Measurements from ENCODE around the gene GRK3.

The GRK3 gene

GRCh38 chr22:25626624-25626990 is 62.1 kb downstream of the GRK3 start:
- DNase-seq (ENCODE audit: low spot score): no peak

GRCh38 chr22:25627271-25627852 is 62.9 kb downstream of the GRK3 start:
- no peak for DNase-seq (ENCODE audit: low spot score)

DNA sequence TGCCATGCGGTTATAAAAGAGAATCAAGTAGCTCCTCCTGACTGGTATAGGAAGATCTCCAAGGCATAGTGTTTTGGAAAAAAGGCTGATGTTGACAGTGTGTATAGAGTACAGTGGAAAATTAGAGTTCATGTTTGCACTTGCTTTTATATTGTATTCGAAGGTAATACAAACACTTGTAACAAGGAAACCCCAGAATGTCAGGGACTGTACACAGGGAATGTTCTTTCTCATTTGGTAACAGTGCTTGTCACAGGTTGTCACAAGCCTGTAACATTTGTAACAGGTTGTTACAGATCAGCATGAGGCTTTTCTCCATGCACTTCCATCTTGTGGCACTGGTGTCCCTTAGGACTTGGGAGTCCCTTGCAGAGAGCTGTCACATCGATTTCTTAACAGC is 64.0 kb downstream of the GRK3 start:
- DNase-seq (ENCODE audit: low spot score): no peak

- no peak for DNase-seq (ENCODE audit: low spot score)
These were observed 65.1 kb downstream of the GRK3 start for GRCh38 chr22:25629613-25630012.

GRCh38 chr22:25630447-25630846 is 66.0 kb downstream of the GRK3 start:
- no peak for DNase-seq (ENCODE audit: low spot score)

GRCh38 chr22:25636323-25636722 is 71.8 kb downstream of the GRK3 start:
- DNase-seq (ENCODE audit: low spot score): no peak

DNA sequence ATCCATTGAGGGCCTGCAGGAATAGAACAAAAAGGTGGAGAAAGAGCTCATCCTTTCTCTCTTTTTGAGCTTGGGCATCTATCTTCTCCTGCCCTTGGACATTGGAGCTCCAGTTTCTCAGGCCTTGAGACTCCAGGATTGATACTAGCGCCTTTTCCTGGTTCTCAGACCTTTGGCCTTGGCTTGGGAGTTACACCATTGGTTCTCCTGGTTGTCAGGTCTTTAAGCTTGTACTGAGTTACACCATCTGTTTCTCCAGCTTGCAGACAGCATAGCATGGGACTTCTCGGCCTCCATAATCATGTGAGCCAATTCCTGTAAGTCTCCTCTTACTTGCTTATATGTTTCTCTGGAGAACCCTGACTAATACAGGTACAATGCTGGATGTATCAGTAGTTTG is 72.6 kb downstream of the GRK3 start:
- DNase-seq (ENCODE audit: low spot score): no peak

DNA sequence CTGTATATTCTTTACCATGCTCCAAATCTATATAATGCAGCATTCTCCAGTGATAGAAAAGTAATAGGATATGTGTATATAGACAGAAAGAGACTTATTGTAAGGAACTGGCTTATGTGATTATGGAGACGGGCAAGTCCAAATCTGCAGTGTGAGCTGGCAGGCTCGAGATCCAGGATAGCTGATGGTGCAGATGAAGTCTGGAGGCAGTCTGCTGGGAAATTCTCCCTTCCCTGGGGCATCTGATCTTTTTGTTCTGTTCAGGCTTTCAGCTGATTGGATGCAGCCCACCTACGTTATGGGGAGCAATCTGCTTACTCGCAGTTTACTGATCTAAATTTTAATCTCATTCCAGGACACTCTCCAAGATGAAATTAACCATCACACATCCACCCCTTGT is 73.2 kb downstream of the GRK3 start:
- no peak for DNase-seq (ENCODE audit: low spot score)

GRCh38 chr22:25638638-25639037 is 74.2 kb downstream of the GRK3 start:
- no peak for DNase-seq (ENCODE audit: low spot score)

- no peak for DNase-seq (ENCODE audit: low spot score)
These were observed 77.2 kb downstream of the GRK3 start for GRCh38 chr22:25641650-25642049.

DNA sequence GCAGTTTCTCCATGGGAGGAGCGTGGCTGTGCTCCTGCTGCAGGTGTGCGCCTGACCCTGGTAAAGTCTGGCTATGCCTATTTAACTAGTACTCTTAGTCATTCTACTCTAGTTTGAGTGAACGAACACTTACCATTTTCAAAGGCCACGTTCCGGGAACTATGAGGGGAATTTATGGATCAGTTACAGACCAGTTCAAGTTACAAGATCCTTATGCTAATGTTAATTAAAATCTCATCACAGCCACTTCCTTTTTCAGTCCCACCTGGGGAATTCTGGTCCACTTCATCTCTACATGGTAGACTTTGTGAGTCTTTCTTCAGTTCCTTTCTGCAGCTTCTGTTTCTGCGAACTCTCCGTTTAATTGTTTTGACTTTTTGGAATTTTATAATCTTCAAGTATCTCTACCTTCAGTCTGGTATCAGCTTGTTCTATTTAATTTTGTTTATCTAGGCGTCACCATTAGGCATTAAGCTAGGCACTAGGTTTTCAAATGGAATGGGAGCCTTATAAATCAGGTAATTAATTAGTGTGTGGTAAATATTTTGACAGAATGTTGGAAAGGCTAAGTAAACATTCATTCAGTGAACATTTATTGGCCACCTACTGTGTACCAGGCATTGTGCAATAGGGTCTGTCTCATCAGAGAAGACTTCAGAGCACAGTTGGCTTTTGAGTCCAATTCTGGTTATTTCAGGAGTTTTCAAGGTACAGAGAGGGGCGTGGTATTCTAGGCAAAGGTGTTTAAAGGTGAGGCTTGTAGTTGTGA is 78.9 kb downstream of the GRK3 start:
- DNase-seq (ENCODE audit: low spot score): no peak

GRCh38 chr22:25644122-25644521 is 79.6 kb downstream of the GRK3 start:
- DNase-seq (ENCODE audit: low spot score): no peak

DNA sequence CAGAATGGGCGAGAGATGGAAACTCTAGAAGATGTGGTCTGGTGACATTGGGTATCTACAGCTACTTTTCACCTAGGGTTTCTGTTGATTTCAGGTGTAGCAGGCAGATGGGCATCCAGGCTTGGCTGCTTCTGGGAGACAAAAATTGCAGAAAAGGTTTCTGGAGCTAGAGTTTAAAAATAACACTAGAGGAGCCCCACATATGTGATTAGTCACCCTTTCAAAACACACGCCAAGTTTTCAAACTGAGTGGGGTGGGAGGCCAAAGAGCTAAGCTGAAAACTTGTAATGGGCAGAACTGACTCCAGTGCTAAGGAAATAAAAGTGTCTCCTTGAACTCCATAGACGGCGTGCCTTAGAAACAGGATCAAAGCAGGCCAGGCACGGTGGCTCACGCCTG is 80.8 kb downstream of the GRK3 start:
- DNase-seq (ENCODE audit: low spot score): no peak

- no peak for DNase-seq (ENCODE audit: low spot score)
These were observed 81.5 kb downstream of the GRK3 start for GRCh38 chr22:25645964-25646363.

DNA sequence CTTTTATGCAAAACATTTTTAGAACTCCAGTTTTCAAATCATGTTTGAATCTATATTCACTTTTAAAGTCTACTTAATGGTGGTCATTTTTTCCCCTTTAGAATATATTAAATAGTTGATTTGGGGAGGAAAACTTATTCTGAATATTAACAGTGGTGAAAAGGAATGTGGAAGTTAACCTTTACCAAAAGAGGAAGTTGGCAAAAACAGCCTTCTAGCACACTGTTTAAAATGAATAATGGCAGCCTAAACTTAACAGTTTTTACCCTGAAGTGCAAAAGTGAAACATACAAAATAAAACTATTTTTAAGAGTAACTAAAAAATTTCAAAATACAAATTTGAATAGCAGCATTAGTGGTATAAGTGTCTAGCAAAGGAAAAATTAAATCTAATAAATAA is 86.4 kb downstream of the GRK3 start:
- no peak for DNase-seq (ENCODE audit: low spot score)

DNA sequence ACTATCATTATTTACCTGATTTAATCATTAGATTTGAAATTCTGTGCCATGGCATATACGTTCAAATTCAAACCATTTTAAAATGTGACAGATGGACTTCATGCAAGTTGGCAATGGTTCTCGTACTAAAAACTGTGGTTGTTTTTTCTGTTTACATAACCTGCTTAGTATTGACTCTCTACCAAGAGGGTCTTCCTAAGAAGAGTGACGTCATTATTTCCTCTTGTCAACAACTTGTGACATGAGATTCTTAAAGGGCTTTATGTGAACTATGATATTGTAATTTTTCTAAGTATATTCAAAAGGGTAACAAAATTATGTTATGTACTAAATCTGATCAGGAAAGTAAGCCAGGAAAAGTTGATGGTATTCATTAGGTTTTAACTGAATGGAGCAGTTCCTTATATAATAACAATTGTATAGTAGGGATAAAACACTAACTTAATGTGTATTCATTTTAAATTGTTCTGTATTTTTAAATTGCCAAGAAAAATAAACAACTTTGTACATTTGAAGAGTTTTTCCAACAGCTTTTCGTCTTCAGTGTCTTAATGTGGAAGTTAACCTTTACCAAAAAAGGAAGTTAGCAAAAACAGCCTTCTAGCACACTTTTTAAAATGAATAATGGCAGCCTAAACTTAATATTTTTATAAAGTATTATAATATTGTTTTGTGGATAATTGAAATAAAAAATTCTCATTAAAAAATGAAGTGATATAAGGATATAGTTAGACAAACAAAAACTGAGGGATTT is 87.0 kb downstream of the GRK3 start:
- no peak for DNase-seq (ENCODE audit: low spot score)

DNA sequence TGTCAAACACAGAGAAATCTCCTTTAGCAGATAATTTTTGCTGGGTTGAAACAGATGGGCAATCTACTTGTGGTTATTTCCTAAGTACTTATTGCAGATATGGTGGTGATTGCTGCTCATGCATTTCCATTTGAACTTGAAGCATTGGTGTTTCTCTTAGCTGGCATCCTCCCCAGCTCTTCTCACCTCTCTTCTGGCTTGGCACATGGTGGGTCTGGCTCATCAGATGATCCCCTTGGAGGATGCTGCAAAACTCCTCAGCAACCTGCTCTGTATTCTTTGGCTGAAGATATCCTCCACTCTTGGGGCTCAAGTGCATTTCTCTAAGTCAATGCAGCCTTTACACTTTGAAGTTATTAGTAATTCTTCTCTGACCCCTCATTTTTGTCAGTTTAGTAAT is 90.2 kb downstream of the GRK3 start:
- no peak for DNase-seq (ENCODE audit: low spot score)

GRCh38 chr22:25655371-25655935 is 91.0 kb downstream of the GRK3 start:
- DNase-seq (ENCODE audit: low spot score): no peak

- DNase-seq (ENCODE audit: low spot score): peak; percentile 20
These were observed 92.2 kb downstream of the GRK3 start for GRCh38 chr22:25656724-25657123.

DNA sequence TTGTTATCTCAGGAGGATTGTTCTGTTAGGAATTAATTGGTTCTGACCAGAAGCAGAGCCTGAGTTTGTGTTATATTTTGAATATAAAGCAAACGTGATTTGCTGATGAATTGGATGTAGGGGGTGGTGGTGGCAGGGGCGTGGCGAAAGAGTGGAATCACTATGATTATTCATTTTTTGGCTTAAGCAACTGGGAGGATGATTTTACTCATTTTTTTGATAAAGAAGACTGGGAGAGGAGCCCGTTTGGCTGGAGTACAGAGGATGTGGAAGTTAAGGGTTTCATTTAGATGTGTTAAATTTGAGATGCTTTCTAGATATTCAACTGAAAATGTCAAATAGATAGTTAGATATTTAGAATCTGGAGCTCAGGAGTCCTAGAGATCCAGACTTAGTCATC is 94.2 kb downstream of the GRK3 start:
- peak; percentile 32 for DNase-seq (ENCODE audit: low spot score)

DNA sequence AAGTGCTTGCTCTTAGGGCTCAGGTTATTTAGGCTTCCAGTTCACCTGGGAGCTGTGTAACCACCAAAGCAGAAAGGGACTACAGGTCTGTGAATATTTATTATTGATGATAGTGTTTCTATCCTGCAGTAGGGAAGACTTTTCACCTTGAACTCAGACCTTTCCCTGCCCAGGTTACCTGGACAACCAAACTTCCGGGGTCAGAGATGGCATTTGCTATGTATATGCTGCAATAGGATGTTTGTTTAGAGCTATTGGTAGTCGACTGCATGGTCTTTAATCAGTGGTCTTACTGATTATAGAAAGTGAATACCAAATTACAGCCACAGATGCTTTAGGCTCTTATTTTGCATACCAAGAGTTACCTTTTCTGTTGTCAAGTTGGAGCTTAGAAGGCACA is 94.9 kb downstream of the GRK3 start:
- no peak for DNase-seq (ENCODE audit: low spot score)

GRCh38 chr22:25660336-25660735 is 95.9 kb downstream of the GRK3 start:
- no peak for DNase-seq (ENCODE audit: low spot score)

GRCh38 chr22:25661073-25661472 is 96.6 kb downstream of the GRK3 start:
- DNase-seq (ENCODE audit: low spot score): no peak
